Lung microvascular endothelial cell (primary cell): Measurements from ENCODE around the gene FGF9. TPM values are rescaled to one million over a fixed set of nuclear protein-coding genes. Genes with fewer than 3 reads are reported as not detected.

ENCODE experiments used
- DNase-seq, 2 donors: peaks; one replicate each; pipeline versions ENCODE4 v3.0.0 to v3.0.0-alpha.2; 2010; ENCODE audit warnings: low read depth in 2 of 2
- total RNA-seq: library from RNA; depleted of rRNA; stranded (reverse); fragments of >200 nt; gene quantifications from 2 replicates; pipeline ENCODE4 v1.2.1, GENCODE V29; 2014

Gene FGF9
- total RNA-seq, 1 donor from 2014 or later = not detected

GRCh38 chr13:21674490-21675009 is 3.7 kb downstream of the FGF9 start:
- no peak for DNase-seq

- peak in 1 of 2 donors; percentile 1 for DNase-seq
Observed at GRCh38 chr13:21675095-21675991, 4.5 kb downstream of the FGF9 start.

GRCh38 chr13:21676611-21677021 is 5.7 kb downstream of the FGF9 start:
- DNase-seq = no peak

- no peak for DNase-seq
Observed at GRCh38 chr13:21677075-21677623, 6.3 kb downstream of the FGF9 start.

- no peak for DNase-seq
Observed at GRCh38 chr13:21683034-21683733, 12.3 kb downstream of the FGF9 start.

GRCh38 chr13:21684576-21684975 is 13.7 kb downstream of the FGF9 start:
- DNase-seq = no peak

- no peak for DNase-seq
Observed at GRCh38 chr13:21685485-21686064, 14.7 kb downstream of the FGF9 start.

GRCh38 chr13:21686751-21687391 is 16.0 kb downstream of the FGF9 start:
- DNase-seq = no peak

- DNase-seq = no peak
Observed at GRCh38 chr13:21688056-21688455, 17.2 kb downstream of the FGF9 start.

- no peak for DNase-seq
Observed at GRCh38 chr13:21689097-21689496, 18.2 kb downstream of the FGF9 start.

- DNase-seq = no peak
Observed at GRCh38 chr13:21690955-21691354, 20.1 kb downstream of the FGF9 start.

- DNase-seq = no peak
Observed at GRCh38 chr13:21691500-21691899, 20.6 kb downstream of the FGF9 start.

GRCh38 chr13:21691928-21692327 is 21.1 kb downstream of the FGF9 start:
- no peak for DNase-seq

- DNase-seq = no peak
Observed at GRCh38 chr13:21694831-21695230, 24.0 kb downstream of the FGF9 start.

- no peak for DNase-seq
Observed at GRCh38 chr13:21695546-21695945, 24.7 kb downstream of the FGF9 start.

- no peak for DNase-seq
Observed at GRCh38 chr13:21696865-21697448, 26.1 kb downstream of the FGF9 start.

- DNase-seq = no peak
Observed at GRCh38 chr13:21698817-21699679, 28.2 kb downstream of the FGF9 start.

GRCh38 chr13:21701460-21701859 is 30.6 kb downstream of the FGF9 start:
- DNase-seq = no peak

- no peak for DNase-seq
Observed at GRCh38 chr13:21703846-21704245, 33.0 kb downstream of the FGF9 start.

- no peak for DNase-seq
Observed at GRCh38 chr13:21707586-21707985, 36.7 kb downstream of the FGF9 start.
